ENCODE data around the gene SOAT1.
"Not testable (repeated sequence)": the region's sequence is repeated elsewhere in the genome, so short reads cannot be mapped to it uniquely, and the experiment has no call there.

The SOAT1 gene

DNA sequence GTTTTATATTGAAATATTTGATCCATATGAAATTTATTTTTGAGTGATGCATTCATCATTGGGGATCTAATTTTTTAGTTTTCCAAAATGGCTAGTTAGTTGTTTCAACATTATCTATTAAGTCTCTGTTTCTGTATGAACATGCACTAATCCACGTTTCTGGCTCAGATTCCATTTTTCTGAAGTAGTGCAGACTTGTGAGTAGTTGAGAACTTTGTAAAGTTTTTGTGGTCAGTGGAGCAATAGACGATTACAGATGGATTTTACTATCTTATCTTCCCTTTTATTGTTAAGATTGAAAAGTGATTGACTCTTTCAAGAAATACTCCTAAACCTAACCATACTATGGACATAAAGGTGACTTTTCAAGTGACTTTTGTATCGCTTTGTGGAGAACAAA lies 16.7 kb downstream of the SOAT1 start:
- DNase-seq, result no peak

DNA sequence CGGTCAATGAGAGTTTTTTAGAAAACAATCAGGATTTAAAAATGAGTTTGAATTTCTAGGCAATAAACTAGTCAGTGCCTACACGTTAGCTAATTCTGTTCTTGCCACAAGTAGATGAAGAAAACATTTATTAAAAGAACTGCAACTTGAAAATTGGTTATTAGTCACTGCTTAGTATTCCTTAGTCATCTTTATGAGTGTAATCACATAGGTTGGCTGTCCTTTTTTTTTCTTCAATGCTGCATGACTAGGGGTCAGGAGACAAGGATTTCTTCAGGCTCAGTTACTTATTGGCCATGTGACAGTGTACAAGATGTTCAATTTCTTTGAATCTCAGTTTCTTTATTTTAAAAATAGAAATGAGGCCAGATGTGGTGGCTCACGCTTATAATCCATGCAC lies 17.1 kb downstream of the SOAT1 start:
- DNase-seq, result no peak

DNA sequence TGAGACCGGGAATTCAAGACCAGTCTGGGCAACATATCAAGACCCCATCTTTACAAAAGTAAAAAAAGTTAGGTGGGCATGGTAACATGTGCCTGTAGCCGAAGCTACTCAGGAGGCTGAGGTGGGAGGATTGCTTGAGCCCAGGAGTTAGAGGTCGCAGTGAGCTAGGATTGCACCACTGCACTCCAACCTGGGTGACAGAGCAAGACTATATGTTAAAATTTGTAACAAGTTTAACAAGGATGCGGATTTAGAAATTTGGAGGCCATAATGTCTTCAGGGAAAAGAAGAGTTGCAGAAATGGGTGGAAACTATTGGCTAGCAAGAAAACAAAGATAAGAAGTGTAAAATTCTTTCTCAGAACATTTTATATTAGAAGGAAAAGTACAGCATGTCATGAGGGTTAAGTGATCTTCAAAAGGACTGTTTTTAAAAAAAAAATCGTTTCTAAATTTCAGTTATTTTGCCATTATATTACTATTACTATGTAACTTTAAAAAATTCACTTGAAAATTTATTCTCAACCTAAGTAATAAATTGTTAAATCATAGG lies 17.6 kb downstream of the SOAT1 start:
- no peak for DNase-seq

DNA sequence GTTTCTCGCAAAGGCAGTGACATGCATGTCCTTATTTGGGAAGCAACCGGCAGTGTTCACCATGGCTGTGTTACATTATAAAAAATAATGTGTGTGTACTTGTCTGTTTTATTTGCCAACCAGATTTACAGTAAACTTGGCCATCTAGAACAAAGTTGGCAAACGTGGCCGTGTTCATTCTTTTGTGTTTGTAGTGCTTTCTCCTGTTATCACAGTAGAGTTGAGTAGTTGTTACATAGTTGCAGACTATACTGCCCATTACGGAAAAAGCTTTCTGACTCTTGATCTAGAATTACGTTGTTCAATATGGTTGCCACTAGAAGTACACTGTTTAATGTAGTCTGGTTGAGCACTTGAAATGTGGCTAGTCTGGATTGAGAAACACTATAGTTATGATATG lies 19.4 kb downstream of the SOAT1 start:
- DNase-seq, result no peak

DNA sequence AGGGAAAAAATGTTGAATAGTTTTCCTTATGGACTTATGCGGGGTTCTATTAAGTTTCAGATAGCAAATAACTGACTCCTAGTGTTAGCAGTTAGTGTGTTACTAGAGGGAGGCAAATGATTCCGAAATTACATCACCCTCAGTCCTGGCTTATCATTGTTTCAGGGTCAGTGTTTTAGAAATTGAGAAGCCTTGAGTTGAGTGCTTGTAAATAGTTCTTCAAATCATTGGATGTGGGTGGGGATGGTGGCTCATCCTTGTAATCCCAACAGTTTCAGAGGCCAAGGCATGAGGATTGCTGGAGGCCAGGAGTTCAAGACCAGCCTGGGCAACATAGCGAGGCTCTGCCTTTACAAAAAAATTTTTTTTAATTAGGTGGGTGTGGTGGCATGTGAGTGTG lies 21.3 kb downstream of the SOAT1 start:
- no peak for DNase-seq

DNA sequence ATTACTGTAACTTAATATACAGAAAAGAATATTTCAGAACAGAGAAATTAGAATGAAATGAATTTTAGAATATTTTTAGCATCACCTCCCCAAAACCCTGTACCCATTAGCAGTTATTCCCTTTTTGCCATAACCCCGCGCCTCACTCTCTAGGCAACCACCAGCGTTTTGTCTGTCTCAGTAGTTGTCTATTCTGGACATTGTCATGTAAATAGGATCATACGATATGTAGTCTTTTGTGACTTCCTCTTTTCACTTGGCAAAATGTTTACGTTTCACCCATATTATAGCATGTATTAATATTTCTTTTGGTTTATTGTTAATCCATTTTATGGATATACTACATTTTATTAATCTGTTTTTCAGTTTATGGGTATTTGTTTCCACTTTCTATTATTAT lies 24.9 kb downstream of the SOAT1 start:
- no peak for DNase-seq

DNA sequence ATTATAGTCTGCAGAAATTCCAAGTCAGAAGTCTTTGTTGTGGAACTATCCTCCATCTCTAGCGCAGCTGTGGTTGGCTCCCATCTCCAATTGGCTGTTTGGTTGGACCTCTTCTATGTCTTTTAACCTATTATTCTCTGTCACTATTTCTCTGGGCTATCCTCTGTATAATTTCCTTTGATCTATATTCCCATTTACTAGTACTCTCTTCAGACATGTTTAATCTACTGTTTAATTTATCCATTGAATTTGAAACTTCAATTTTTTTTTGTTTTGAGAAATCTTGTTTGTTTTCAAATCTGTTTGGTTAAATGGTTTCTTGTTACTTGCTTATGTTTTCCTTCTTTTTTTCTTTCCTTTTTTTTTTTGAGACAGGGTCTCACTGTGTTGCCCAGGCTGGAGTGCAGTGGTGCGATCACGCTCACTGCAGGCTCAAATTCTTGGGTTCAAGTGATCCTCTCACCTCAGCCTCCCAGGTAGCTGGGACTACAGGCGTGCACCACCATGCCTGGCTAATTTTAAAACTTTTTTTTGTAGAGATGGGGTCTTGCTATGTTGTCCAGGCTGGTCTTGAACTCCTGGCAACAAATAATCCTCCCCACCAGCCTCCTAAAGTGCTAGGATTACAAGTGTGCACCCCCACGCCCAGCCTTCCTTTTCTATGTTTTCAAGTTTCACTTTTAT lies 28.1 kb downstream of the SOAT1 start:
- DNase-seq, result no peak

DNA sequence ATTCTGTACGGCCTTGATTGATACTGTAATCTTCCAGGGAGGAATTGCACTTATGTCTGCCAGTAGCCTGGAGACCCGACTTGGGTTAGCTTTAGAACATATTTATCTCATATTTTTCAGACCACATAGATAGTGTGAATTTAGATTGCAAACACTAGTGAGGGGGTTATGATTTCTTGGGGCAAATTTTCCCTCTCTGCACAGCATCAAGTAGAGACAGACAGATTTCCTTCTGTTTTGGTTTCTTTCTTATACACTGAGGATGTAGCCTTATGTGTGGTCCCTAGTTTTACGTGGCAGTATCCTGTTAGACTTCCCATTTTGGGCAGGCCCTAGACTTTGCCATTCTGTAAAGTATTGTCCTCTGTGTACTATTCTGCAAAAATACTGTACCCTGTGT lies 29.0 kb downstream of the SOAT1 start:
- DNase-seq, result no peak

DNA sequence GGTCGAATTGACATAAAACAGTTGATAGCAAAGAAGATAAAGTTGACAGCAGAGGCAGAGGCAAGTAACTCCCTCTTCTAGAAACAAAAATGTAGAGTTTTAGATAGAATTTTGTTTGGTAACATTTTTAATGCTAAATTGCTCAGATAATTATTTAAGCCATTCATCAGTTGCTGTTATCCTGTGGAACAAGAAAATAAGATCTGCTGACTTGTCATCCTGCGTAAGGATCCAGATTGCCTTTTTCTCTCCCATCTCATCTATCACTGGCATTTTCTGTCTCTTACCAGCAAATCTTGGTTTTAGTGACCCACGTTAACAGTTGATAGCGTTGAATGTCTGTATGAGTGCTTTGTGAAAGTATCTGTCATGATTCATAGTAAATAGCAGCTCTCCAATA lies 29.8 kb downstream of the SOAT1 start:
- no peak for DNase-seq

DNA sequence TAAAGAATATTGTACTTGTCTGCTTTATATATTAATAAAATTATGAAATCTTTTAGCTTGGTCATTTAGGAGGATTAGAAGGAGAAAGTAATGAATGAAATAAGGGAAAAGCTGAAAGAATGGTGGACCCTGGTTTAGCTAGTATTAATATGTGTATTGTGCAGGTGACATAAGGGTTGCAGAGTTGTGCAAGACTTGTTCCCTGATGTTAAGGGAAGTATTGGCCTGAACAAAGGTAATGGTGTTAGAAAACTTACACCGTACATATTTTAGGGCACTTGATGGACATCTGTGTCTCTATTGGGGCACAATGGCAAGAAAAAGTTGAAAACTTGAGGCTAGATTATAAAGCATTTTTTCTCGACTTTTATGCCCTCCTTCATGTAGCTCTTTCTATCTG lies 32.2 kb downstream of the SOAT1 start:
- no peak for DNase-seq

DNA sequence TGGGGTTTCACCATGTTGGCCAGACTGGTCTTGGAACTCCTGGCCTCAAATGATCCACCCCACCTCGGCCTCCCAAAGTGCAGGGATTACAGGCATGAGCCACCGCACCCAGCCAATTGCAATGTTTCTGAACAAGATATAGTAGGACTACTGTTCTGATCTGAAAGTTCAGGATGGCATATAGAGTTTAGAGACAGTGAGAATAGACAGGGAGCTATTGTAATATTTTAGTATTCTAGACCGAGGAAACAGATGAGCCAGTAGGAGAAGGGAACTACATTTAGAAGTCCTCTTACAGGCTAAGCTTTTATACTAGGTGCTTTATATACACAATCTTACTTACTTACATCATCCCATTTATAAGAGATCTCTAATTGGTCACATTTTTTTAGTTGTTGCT lies 33.1 kb downstream of the SOAT1 start:
- DNase-seq, result no peak

DNA sequence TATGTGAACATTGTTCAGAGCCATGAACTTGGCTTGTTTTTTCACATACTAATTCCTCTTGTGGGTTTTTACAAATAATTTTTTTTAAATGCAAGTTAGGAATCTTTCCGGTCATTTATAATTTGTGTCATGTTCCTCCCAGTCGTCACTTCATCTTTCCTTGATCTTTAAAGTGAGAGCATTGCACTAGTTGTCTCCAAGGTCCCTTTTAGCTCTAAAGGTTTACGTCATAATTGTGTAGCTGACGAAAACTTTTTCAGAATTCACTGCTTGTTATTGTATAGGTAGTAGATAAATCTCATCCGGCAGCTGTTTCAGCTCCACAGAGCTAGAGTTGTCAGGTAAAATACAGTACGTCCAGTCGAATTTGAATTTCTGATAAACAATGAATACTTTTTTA lies 33.6 kb downstream of the SOAT1 start:
- no peak for DNase-seq

DNA sequence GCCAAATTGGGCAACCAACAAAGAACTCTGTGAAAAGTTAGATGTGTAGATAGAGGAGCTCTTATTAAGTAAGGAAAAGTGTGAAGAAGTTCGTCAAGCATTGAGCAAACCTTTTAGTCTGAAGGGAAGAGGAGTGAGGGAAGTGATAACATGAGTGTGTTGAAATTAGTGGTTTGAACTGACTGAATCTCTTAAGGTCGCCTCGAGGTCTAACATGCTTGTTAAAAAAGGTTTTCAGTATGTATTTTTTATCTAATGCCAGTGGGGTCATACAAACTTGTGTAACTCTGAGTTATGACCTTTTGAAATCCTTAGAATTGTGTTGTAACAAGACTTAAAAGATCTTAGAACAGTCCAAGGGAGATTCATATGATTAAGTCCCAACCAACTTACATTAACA lies 34.1 kb downstream of the SOAT1 start:
- DNase-seq, result no peak

DNA sequence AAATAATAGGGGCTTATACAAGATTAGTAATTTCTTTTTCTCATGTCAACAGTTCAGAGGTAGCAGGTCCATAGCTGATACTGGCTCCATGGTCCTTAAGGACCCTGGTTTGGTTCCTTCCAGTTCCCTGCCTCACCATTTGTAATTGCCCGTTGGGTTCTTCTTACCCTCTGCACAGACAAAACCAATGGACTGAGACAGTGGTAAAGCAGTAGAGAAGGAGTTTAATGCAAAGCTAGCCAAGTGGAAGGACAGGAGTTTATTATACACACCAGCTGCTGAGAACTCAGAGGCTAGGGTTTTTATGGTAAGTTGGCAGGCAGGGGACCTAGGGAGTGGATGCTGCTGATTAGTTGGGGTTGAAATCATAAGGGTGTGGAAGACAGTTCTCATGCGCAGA lies 36.3 kb downstream of the SOAT1 start:
- no peak for DNase-seq

DNA sequence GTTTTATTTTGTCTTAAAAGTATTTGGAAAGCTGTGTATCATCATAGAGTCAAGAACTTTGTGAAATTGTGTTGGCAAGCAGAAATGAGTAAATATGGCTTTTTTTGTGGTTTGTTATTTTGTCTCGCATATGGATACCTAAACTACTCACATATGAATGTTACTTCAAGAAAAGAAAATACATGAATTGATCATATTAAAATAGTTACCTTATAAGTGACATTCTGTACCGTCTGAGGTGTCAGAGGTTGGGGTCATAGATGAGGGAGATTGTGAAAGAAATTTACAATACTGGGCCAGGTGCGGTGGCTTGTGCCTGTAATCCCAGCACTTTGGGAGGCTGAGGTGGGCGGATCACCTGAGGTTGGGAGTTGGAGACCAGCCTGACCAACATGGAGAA lies 40.8 kb downstream of the SOAT1 start:
- DNase-seq, result no peak

DNA sequence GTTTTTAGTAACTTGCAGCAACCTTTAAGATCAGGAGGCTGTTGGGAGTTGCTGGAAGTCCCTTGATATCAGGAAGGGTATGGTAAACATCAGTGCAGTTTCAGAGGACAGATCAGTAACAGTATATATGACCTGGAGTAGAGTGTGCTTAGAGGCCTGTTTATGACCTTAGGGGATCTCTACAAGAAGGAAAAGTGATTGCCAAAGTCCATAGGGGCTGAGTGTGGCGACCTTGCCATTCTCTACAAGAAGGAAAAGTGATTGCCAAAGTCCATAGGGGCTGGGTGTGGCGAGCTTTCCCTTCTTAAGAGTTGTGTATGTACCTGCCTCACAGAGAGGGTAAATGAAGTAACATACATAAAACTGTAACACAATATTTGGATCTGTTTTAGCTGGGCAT lies 43.7 kb downstream of the SOAT1 start:
- DNase-seq, result no peak

DNA sequence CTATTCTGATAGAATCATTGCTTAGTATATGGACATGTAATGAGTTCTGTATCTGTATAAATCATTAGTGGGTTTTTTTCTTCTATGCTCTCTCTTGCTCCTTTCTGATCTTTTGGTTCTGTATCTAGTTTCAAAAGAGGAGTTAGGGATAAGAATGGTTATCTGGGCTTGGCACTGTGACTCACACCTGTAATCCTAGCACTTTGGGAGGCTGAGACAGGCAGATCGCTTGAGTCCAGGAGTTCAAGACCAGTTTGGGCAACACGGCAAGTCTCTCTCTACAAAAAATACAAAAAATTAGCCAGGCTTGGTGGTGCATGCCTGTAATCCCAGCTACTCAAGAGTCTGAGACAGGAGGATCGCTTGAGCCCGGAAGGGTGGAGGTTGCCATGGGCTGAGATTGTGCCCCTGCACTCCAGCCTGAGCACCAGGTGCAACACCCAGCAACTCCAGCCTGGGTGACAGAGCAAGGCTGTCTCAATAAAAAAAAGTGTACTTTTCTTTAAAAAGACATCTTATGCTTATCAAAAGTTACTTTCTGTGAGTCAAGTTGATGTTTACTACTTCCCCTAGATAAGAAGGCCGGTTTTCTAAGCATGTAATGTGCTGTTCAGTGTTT lies 44.5 kb downstream of the SOAT1 start:
- no peak for DNase-seq

DNA sequence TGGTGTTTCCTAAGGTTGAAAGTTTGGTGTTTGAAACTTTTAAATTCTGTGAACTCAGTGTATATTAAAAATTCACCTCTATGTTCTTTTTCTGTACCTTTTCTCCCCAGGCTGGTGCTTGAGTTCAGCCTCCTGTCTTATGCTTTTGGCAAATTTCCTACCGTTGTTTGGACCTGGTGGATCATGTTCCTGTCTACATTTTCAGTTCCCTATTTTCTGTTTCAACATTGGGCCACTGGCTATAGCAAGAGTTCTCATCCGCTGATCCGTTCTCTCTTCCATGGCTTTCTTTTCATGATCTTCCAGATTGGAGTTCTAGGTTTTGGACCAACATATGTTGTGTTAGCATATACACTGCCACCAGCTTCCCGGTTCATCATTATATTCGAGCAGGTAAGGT lies 47.3 kb downstream of the SOAT1 start:
- DNase-seq, result no peak

DNA sequence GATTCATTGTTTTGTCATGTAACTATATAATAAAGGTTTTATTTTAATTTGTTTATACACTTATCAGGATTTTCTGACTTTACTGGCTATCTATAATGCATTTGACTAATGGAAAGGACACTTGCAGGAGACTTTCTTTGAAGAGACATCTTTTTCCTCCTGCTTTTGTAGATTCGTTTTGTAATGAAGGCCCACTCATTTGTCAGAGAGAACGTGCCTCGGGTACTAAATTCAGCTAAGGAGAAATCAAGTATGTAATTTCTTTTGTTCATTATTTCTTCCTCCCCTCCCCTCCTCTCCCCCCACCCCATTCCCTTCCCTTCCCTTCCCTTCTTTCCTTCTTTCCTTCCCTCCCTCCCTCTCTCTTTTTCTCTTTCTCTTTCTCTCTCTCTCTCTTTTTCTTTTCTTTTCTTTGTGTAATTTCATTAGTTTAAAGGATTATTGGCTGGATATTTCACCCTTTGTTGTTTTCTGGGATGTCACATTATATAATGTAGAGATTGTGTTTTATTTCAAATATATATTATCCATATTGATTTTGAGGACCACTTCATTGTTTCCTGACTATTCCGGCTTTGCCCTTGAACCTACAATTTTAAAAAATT lies 48.4 kb downstream of the SOAT1 start:
- no peak for DNase-seq

DNA sequence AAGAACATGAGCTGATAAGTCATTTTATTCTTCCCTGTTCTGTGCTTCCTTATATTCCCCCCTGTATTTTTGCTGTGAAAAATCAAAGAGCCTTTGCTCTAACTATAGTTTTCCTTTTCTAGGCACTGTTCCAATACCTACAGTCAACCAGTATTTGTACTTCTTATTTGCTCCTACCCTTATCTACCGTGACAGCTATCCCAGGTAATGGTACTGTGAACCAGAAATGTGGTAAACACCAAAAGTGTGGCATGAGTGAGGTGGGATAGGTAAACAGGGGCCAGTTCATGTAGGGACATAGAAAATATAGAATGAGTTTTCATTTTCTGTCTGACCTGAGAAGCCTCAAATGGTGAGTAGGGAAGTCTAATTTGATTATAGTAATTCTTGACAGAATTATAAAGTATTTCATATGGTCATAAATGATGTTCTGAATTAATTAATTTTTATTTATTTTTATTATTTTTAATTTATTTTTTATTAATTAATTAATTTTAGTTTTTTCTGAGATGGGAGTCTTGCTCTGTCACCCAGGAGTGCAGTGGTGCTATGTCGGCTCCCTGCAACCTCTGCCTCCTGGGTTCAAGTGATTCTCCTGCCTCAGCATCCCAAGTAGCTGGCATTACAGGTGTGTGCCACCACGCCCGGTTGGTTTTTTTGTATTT lies 49.3 kb downstream of the SOAT1 start:
- DNase-seq, result no peak

DNA sequence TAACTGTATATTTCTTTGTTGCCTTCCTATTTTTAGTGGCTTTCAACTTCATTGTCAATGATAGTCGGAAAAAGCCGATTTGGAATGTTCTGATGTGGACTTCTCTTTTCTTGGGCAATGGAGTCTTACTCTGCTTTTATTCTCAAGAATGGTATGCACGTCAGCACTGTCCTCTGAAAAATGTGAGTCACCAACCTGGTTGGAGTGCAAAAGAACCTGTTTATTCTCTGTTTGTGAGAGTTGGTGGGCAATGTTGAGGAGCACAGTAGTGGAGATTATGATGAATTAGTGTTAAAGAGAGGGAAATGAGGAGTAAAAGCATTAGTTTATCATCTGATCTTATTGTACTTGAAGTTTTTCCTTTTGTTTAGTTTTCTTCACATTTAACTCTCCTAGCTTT lies 57.7 kb downstream of the SOAT1 start:
- no peak for DNase-seq

DNA sequence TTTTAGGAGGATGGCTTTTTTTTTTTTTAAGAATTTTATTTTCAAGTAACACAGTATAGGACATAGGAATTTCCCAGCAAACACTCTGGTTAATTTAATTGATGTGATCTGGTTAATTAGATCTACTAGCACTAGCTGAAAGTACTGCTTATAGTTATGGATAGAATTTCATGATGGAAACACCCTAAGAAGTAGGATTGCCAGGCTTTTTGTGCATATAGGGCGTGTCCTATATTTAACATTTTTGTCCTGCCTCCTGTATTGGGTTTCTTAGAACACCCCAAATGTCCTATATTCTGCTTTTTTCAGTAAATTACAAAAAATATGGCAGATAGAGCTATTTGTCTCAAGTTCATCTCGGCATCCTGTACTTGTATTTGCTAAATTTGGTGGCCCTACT lies 58.6 kb downstream of the SOAT1 start:
- DNase-seq, result no peak

DNA sequence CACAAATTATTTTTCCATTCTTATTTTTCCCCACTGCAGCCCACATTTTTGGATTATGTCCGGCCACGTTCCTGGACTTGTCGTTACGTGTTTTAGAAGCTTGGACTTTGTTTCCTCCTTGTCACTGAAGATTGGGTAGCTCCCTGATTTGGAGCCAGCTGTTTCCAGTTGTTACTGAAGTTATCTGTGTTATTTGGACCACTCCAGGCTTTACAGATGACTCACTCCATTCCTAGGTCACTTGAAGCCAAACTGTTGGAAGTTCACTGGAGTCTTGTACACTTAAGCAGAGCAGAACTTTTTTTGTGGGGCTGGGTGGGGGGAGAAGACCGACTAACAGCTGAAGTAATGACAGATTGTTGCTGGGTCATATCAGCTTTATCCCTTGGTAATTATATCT lies 59.9 kb downstream of the SOAT1 start:
- no peak for DNase-seq

DNA sequence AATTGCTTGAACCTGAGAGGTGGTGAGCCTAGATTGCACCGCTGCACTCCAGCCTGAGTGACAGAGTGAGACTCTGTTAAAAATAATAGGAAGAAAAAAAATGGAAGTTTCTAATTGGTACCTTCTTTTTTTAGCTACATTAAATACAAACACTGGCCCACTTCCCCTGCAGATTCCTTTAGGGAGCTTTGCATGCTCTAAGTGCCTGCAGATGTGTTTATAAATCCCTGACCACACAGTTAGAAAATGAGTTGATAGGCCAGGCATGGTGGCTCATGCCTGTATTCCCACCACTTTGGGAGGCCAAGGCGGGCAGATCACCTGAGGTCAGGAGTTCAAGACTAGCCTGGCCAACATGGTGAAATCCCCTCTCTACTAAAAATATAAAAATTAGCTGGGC lies 68.0 kb downstream of the SOAT1 start:
- not testable (repeated sequence) for DNase-seq

Measured in DMS 273 treated with DMSO at 0.1 percent for 48 hours (cell line).